Measurements from ENCODE around the gene SEC14L3. TPM values are rescaled to one million over a fixed set of nuclear protein-coding genes. Genes with fewer than 3 reads are reported as not detected.

The SEC14L3 gene
- not detected for polyA plus RNA-seq (2012; ENCODE audit: insufficient read depth, insufficient read length)

DNA sequence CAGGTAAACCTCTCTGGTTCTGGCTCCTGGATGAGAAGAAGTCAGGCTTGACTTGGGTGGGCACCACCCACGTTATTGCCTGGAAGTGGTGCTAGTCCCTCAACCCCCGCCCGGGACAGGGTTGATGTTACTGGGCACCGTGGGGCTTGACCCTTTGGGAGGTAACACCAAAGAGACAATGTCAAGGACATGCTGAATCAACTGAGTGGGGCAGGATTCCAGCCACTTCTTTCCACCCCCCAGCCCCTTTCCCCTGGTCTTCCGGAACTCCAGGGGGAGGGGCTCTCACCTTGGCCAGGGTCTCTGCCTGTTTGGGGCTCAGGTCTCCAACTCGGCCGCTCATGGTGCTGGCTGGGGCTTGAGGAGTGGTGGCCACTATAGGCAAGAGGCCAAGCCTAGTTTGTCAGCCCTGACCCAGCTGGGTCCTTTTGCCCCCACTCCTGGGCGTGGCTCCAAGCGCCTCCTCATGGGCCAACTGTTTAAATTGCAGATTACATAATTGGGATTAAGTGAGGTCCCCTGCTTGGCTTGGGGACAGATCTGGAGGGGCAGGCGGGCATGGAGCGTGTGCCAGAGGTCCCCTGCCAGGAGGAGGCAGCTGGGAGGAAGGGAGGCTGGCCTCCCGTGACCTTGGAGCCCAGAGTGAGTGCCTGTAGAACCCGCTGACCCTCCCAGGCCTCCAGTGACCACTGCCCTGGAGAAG, at the start of gene SEC14L3:
Gene SEC14L3 (minus strand): TSS at position 402 of the 703 bp plus-strand sequence. CDS start 59 bp downstream, at position 343.
- no peak within 1 kb of the TSS for H3K4me3 ChIP-seq (ENCODE audit: low read length)
- no peak for DNase-seq (ENCODE audit: low read depth, low spot score)

DNA sequence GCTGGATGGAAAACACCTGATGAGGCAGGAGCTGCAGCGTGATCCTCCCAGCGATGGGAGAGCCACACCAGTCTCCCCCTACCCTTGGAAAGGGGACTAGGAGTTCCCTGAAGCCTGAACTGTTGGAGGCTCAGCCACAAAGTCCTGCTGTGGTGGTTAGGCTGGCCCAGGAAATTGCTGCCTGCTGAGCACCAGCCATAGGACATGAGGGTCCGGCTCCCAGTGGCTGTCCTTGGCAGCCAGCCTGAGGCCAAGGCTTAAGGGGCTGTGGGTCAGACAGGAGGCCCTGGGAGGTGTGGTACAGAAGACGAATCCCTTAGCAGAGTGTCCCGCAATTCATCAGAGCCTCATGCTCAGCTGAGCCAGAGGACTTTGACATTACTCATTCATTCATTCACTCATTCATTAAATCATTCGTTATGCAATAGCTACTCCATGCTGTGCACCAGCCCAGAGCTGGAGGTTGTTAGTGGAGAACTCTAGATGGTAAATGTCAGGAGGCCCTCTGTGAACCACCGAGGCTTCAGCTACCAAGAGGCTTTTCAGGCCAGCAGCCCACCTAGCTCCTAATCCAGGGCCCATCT, 48.1 kb upstream of the SEC14L3 start:
- no peak for DNase-seq (ENCODE audit: low read depth, low spot score)
- no peak overlapping the region for H3K4me3 ChIP-seq (ENCODE audit: low read length)

GRCh38 chr22:30516731-30517130, 44.9 kb upstream of the SEC14L3 start:
- DNase-seq (ENCODE audit: low read depth, low spot score) = no peak
- H3K4me3 ChIP-seq (ENCODE audit: low read length) = no peak overlapping the region

DNA sequence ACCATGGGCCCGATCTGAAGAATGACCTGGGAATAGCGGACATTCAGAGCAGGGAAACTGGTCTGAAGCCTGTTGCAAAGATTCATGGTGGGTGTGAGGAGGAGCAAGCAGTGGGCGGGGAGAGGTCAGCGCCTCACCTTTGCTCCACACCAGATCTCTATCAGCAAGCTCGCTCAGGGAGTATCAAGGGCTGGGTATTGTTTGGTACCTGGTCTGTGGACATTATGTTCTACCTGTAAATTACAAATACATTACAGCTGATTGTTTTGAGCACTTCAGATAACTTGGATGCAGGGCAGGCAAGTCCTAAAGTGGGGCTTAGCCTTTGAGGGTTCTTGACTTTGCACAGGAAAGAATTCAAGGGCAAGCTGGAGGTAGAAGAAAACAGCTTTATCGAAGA, 44.5 kb upstream of the SEC14L3 start:
- no peak for DNase-seq (ENCODE audit: low read depth, low spot score)
- no peak overlapping the region for H3K4me3 ChIP-seq (ENCODE audit: low read length)

DNA sequence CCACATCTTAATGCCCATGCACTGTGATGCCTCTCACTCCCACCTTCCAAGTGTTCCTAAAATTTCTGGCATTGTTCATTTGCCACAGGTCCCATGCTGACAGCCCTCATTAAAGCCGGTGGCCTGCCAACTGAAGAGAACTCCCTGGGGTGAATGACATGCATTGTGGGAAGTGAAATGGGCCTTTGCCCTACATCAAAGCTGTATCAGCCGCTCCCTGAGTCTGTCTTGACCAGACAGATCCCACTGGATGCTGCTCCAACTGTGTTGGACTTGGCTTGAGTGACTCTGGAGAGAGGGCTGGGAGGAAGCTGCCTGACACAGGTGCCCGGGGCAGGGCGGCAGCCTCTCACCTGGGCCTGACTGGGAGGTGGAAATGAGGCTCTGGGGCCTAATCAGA, 42.4 kb upstream of the SEC14L3 start:
- no peak for DNase-seq (ENCODE audit: low read depth, low spot score)
- no peak overlapping the region for H3K4me3 ChIP-seq (ENCODE audit: low read length)

- no peak overlapping the region for H3K4me3 ChIP-seq (ENCODE audit: low read length)
- DNase-seq (ENCODE audit: low read depth, low spot score) = no peak
Measured at GRCh38 chr22:30513462-30513861, 41.6 kb upstream of the SEC14L3 start.

- DNase-seq (ENCODE audit: low read depth, low spot score) = no peak
- H3K4me3 ChIP-seq (ENCODE audit: low read length) = no peak overlapping the region
Measured at GRCh38 chr22:30511911-30512310, 40.1 kb upstream of the SEC14L3 start.

- no peak overlapping the region for H3K4me3 ChIP-seq (ENCODE audit: low read length)
- no peak for DNase-seq (ENCODE audit: low read depth, low spot score)
Measured at GRCh38 chr22:30511109-30511508, 39.3 kb upstream of the SEC14L3 start.

- H3K4me3 ChIP-seq (ENCODE audit: low read length) = no peak overlapping the region
- no peak for DNase-seq (ENCODE audit: low read depth, low spot score)
Measured at GRCh38 chr22:30508216-30508615, 36.4 kb upstream of the SEC14L3 start.

GRCh38 chr22:30507670-30508069, 35.9 kb upstream of the SEC14L3 start:
- no peak overlapping the region for H3K4me3 ChIP-seq (ENCODE audit: low read length)
- DNase-seq (ENCODE audit: low read depth, low spot score) = no peak

- H3K4me3 ChIP-seq (ENCODE audit: low read length) = no peak overlapping the region
- DNase-seq (ENCODE audit: low read depth, low spot score) = no peak
Measured at GRCh38 chr22:30506507-30506968, 34.7 kb upstream of the SEC14L3 start.

- no peak overlapping the region for H3K4me3 ChIP-seq (ENCODE audit: low read length)
- no peak for DNase-seq (ENCODE audit: low read depth, low spot score)
Measured at GRCh38 chr22:30503551-30503950, 31.7 kb upstream of the SEC14L3 start.

DNA sequence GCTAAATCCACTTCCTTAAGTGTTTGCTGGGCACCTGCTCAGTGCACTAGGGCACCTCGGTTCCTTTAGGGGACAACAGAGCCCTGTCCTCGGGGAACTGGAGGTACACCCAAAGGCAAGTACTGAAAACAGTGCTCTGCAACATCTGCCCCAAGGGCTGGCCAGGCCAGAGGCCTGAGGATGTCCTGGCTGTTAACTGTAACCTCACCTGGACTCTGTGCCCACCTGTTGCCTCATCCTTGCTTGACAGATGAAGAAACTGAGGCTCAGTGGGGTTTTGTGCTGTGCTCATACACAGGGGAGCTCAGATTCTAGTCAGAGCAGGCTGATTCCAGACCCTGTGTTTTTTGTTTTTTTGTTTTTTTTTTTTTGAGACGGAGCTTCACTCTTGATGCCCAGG, 31.1 kb upstream of the SEC14L3 start:
- DNase-seq (ENCODE audit: low read depth, low spot score) = no peak
- no peak overlapping the region for H3K4me3 ChIP-seq (ENCODE audit: low read length)

GRCh38 chr22:30502153-30502552, 30.3 kb upstream of the SEC14L3 start:
- DNase-seq (ENCODE audit: low read depth, low spot score) = no peak
- H3K4me3 ChIP-seq (ENCODE audit: low read length) = no peak overlapping the region

GRCh38 chr22:30500628-30501027, 28.8 kb upstream of the SEC14L3 start:
- no peak for DNase-seq (ENCODE audit: low read depth, low spot score)
- no peak overlapping the region for H3K4me3 ChIP-seq (ENCODE audit: low read length)

DNA sequence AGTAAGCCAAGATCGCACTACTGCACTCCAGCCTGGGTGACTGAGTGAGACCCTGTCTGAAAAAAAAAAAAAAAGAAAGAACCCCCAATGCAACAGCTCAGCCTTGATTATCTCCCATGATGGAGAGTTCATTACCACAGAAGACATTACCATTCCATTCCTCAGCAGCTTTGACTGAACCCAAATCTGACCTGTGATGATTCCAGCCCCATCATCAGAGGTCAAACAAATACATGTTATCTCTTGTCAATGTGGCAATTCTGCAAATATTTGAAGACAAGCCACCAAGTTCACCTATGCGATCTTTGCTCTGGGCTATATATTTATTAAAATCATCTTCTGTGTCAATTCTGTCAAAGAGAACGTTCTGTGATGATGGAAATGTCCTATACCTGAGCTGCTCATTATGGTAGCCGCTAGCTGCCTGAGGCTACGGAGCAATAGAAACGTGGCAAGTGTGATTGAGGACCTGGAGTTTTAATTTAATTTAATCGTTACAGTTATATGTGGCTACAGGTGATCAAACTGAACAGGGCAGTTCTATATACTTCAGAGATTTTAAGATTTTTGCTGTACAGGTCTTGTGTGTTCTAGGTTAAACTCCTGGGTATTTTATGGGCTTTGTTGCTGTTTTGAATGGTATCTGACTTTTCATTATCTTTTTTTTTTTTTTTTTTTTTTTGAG, 25.8 kb upstream of the SEC14L3 start:
- DNase-seq (ENCODE audit: low read depth, low spot score) = no peak
- no peak overlapping the region for H3K4me3 ChIP-seq (ENCODE audit: low read length)

- no peak for DNase-seq (ENCODE audit: low read depth, low spot score)
- H3K4me3 ChIP-seq (ENCODE audit: low read length) = no peak overlapping the region
Measured at GRCh38 chr22:30495041-30495784, 23.4 kb upstream of the SEC14L3 start.

DNA sequence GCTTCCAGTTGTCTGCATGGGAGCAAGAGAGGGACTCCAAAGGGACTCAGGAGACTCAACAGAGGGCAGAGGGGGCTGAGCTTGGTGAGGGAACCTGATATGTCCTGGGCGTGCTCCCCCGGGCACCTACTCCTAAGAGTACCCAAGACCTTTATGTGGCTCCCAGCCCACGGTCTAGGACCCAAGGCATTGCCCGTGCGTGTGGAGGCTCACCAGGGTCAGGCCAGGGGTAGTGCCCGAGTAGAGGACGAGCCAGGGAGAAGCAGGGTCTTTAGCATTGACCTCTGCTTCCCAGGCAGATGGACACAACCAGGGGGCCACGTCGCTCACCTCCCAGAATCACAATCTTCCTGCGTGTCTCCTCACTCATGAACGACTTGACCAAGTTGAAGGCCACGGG, 20.3 kb upstream of the SEC14L3 start:
- DNase-seq (ENCODE audit: low read depth, low spot score) = no peak
- no peak overlapping the region for H3K4me3 ChIP-seq (ENCODE audit: low read length)

- no peak overlapping the region for H3K4me3 ChIP-seq (ENCODE audit: low read length)
- no peak for DNase-seq (ENCODE audit: low read depth, low spot score)
Measured at GRCh38 chr22:30491381-30491780, 19.6 kb upstream of the SEC14L3 start.

GRCh38 chr22:30490399-30490798, 18.6 kb upstream of the SEC14L3 start:
- no peak for DNase-seq (ENCODE audit: low read depth, low spot score)
- no peak overlapping the region for H3K4me3 ChIP-seq (ENCODE audit: low read length)
